Measurements from ENCODE around the gene PLAC9. TPM values are rescaled to one million over a fixed set of nuclear protein-coding genes. Genes with fewer than 3 reads are reported as not detected.

PLAC9 gene
- total and polyA plus RNA-seq, 2 experiments from 2014 or later, result 1.1 to 11.0 TPM

DNA sequence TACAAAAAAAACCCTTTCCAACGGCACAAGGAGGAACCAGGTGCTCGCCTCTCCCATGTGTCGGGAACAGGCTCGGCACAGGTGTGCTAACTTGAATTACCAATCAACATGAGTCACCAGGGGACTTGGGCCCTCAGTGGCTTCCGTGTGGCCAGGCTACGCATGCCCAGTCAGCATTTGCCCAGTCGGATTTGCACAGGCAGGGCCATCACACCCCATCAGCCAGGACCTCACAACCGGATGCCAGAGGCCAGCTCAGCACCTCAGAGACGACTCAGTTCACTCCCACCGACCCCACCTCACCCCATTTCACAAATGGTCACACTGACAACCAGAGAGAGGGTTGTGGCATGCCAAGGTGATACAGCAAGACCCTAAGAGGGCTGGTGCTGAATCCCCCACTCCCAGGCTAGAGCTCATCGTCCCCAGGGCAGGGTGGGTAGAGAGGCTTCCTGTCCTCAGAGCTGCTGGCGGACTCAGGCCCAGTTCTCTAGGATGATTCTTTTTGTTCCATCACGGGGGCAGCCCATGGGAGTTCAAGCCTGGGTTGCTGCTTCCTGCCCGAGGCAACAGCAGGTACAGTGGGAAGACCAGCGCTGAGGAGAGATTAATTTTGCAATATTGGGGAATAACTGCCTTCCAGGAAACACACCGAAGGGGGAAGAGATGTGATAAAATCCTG is 59.2 kb downstream of the PLAC9 start:
- no peak overlapping the region for H3K27ac ChIP-seq (ENCODE audit: low read depth)
- no peak overlapping the region for H3K4me3 Mint-ChIP-seq
- H3K9me3 Mint-ChIP-seq, result no peaks in the 10 kb centered on the region
- no peaks in the 10 kb centered on the region for H3K36me3 Mint-ChIP-seq (ENCODE audit: low read depth)
- H2AFZ ChIP-seq, result no peak overlapping the region
- H3F3A ChIP-seq (replicated peaks; ENCODE audit: low read depth), result no peaks in the 10 kb centered on the region
- no peak overlapping the region for H3K4me2 ChIP-seq
- H3K36me3 ChIP-seq (ENCODE audit: insufficient read depth), result no peaks in the 10 kb centered on the region
- peaks cover 39% of the 10 kb centered on the region for H3K4me1 Mint-ChIP-seq
- H3K79me2 ChIP-seq (replicated peaks; ENCODE audit: insufficient read depth), result peaks cover 80% of the 10 kb centered on the region
- H3K27me3 ChIP-seq (ENCODE audit: insufficient read depth), result no peaks in the 10 kb centered on the region
- ATAC-seq (no peak), DNase-seq (ENCODE audit: low spot score) (no peak)
- H3K4me3 ChIP-seq, result no peak overlapping the region
- H3K9me2 ChIP-seq (ENCODE audit: insufficient read depth), result no peaks in the 10 kb centered on the region; the same call in 1 of the 2 replicates
- peak overlapping the region; percentile 68; the same call in 1 of the 2 replicates for H3K27ac Mint-ChIP-seq
- TF ChIP-seq, protein P1, sequence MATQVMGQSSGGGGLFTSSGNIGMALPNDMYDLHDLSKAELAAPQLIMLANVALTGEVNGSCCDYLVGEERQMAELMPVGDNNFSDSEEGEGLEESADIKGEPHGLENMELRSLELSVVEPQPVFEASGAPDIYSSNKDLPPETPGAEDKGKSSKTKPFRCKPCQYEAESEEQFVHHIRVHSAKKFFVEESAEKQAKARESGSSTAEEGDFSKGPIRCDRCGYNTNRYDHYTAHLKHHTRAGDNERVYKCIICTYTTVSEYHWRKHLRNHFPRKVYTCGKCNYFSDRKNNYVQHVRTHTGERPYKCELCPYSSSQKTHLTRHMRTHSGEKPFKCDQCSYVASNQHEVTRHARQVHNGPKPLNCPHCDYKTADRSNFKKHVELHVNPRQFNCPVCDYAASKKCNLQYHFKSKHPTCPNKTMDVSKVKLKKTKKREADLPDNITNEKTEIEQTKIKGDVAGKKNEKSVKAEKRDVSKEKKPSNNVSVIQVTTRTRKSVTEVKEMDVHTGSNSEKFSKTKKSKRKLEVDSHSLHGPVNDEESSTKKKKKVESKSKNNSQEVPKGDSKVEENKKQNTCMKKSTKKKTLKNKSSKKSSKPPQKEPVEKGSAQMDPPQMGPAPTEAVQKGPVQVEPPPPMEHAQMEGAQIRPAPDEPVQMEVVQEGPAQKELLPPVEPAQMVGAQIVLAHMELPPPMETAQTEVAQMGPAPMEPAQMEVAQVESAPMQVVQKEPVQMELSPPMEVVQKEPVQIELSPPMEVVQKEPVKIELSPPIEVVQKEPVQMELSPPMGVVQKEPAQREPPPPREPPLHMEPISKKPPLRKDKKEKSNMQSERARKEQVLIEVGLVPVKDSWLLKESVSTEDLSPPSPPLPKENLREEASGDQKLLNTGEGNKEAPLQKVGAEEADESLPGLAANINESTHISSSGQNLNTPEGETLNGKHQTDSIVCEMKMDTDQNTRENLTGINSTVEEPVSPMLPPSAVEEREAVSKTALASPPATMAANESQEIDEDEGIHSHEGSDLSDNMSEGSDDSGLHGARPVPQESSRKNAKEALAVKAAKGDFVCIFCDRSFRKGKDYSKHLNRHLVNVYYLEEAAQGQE (IDR thresholded peaks at IDR 0.05; ENCODE audit: unreplicated experiment), result no peak
- TF ChIP-seq, protein P2, sequence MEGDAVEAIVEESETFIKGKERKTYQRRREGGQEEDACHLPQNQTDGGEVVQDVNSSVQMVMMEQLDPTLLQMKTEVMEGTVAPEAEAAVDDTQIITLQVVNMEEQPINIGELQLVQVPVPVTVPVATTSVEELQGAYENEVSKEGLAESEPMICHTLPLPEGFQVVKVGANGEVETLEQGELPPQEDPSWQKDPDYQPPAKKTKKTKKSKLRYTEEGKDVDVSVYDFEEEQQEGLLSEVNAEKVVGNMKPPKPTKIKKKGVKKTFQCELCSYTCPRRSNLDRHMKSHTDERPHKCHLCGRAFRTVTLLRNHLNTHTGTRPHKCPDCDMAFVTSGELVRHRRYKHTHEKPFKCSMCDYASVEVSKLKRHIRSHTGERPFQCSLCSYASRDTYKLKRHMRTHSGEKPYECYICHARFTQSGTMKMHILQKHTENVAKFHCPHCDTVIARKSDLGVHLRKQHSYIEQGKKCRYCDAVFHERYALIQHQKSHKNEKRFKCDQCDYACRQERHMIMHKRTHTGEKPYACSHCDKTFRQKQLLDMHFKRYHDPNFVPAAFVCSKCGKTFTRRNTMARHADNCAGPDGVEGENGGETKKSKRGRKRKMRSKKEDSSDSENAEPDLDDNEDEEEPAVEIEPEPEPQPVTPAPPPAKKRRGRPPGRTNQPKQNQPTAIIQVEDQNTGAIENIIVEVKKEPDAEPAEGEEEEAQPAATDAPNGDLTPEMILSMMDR (conservative IDR thresholded peaks at IDR 0.05; ENCODE audit: low read depth in 2 of 2), result no peak
- TF ChIP-seq POLR2AphosphoS5 (IDR thresholded peaks at IDR 0.05; ENCODE audit: low read depth) (no peak), NANOG (IDR thresholded peaks at IDR 0.05; ENCODE audit: borderline replicate concordance) (no peak), CREB1 (CRISPR knock-in tag; IDR thresholded peaks at IDR 0.05; ENCODE audit: low read depth) (no peak), ZNF114 (CRISPR knock-in tag; IDR thresholded peaks at IDR 0.05) (no peak), STAT1 (IDR thresholded peaks at IDR 0.05; ENCODE audit: unreplicated experiment) (no peak), JUNB (IDR thresholded peaks at IDR 0.05; ENCODE audit: unreplicated experiment) (no peak), EZH2phosphoT487 (IDR thresholded peaks at IDR 0.05; ENCODE audit: unreplicated experiment) (no peak), EZH2 (IDR thresholded peaks at IDR 0.05; ENCODE audit: low read depth, unreplicated experiment) (no peak), ZNF331 (CRISPR knock-in tag; IDR thresholded peaks at IDR 0.05; ENCODE audit: low read depth) (no peak)
- TF ChIP-seq, protein P3, sequence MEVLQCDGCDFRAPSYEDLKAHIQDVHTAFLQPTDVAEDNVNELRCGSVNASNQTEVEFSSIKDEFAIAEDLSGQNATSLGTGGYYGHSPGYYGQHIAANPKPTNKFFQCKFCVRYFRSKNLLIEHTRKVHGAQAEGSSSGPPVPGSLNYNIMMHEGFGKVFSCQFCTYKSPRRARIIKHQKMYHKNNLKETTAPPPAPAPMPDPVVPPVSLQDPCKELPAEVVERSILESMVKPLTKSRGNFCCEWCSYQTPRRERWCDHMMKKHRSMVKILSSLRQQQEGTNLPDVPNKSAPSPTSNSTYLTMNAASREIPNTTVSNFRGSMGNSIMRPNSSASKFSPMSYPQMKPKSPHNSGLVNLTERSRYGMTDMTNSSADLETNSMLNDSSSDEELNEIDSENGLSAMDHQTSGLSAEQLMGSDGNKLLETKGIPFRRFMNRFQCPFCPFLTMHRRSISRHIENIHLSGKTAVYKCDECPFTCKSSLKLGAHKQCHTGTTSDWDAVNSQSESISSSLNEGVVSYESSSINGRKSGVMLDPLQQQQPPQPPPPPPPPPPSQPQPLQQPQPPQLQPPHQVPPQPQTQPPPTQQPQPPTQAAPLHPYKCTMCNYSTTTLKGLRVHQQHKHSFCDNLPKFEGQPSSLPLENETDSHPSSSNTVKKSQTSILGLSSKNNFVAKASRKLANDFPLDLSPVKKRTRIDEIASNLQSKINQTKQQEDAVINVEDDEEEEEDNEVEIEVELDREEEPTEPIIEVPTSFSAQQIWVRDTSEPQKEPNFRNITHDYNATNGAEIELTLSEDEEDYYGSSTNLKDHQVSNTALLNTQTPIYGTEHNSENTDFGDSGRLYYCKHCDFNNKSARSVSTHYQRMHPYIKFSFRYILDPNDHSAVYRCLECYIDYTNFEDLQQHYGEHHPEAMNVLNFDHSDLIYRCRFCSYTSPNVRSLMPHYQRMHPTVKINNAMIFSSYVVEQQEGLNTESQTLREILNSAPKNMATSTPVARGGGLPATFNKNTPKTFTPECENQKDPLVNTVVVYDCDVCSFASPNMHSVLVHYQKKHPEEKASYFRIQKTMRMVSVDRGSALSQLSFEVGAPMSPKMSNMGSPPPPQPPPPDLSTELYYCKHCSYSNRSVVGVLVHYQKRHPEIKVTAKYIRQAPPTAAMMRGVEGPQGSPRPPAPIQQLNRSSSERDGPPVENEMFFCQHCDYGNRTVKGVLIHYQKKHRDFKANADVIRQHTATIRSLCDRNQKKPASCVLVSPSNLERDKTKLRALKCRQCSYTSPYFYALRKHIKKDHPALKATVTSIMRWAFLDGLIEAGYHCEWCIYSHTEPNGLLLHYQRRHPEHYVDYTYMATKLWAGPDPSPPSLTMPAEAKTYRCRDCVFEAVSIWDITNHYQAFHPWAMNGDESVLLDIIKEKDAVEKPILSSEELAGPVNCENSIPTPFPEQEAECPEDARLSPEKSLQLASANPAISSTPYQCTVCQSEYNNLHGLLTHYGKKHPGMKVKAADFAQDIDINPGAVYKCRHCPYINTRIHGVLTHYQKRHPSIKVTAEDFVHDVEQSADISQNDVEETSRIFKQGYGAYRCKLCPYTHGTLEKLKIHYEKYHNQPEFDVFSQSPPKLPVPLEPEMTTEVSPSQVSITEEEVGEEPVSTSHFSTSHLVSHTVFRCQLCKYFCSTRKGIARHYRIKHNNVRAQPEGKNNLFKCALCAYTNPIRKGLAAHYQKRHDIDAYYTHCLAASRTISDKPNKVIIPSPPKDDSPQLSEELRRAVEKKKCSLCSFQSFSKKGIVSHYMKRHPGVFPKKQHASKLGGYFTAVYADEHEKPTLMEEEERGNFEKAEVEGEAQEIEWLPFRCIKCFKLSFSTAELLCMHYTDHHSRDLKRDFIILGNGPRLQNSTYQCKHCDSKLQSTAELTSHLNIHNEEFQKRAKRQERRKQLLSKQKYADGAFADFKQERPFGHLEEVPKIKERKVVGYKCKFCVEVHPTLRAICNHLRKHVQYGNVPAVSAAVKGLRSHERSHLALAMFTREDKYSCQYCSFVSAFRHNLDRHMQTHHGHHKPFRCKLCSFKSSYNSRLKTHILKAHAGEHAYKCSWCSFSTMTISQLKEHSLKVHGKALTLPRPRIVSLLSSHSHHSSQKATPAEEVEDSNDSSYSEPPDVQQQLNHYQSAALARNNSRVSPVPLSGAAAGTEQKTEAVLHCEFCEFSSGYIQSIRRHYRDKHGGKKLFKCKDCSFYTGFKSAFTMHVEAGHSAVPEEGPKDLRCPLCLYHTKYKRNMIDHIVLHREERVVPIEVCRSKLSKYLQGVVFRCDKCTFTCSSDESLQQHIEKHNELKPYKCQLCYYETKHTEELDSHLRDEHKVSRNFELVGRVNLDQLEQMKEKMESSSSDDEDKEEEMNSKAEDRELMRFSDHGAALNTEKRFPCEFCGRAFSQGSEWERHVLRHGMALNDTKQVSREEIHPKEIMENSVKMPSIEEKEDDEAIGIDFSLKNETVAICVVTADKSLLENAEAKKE (CRISPR knock-in tag; IDR thresholded peaks at IDR 0.05), result no peak
- TF ChIP-seq, protein P4, sequence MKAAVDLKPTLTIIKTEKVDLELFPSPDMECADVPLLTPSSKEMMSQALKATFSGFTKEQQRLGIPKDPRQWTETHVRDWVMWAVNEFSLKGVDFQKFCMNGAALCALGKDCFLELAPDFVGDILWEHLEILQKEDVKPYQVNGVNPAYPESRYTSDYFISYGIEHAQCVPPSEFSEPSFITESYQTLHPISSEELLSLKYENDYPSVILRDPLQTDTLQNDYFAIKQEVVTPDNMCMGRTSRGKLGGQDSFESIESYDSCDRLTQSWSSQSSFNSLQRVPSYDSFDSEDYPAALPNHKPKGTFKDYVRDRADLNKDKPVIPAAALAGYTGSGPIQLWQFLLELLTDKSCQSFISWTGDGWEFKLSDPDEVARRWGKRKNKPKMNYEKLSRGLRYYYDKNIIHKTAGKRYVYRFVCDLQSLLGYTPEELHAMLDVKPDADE (IDR thresholded peaks at IDR 0.05), result no peak
- H4K20me1 ChIP-seq (replicated peaks; ENCODE audit: insufficient read depth), result peaks cover 9% of the 10 kb centered on the region; the same call in 1 of the 2 replicates
- peaks cover 15% of the 10 kb centered on the region for H3K4me1 ChIP-seq (ENCODE audit: insufficient read depth)
- no peaks in the 10 kb centered on the region for H3K27me3 Mint-ChIP-seq (ENCODE audit: insufficient read depth, low read depth, poor library complexity)
